ENCODE measurements around the gene CREB5.

The CREB5 gene

DNA sequence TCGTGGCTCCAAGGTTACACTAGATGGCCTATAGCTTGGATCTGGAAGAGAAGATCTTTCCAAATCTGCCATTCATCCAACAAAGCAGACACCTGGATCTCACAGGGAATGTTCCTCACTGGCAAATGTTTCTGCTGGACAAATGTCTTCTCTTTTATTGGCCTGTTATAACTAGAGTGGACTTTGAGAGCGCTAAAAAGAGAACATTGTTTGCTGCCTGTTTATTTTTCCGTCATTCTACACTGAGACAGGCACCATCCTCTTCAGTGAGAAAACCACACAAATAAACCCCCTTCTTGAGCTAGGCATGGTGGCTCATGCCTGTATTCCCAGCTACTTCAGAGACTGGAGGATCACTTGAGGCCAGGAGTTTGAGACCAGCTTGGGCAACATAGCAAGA lies 206.9 kb downstream of the CREB5 start:
- no peak for DNase-seq

GRCh38 chr7:28621369-28621841 lies 209.1 kb downstream of the CREB5 start:
- no peak for DNase-seq

GRCh38 chr7:28623105-28623730 lies 210.9 kb downstream of the CREB5 start:
- DNase-seq: no peak

- peak; percentile 46 for DNase-seq
Measured at GRCh38 chr7:28623863-28624262, 211.5 kb downstream of the CREB5 start.

- DNase-seq: no peak
Measured at GRCh38 chr7:28625432-28625831, 213.1 kb downstream of the CREB5 start.

- no peak for DNase-seq
Measured at GRCh38 chr7:28626221-28626620, 213.9 kb downstream of the CREB5 start.

GRCh38 chr7:28626624-28627262 lies 214.4 kb downstream of the CREB5 start:
- DNase-seq: peak; percentile 74

DNA sequence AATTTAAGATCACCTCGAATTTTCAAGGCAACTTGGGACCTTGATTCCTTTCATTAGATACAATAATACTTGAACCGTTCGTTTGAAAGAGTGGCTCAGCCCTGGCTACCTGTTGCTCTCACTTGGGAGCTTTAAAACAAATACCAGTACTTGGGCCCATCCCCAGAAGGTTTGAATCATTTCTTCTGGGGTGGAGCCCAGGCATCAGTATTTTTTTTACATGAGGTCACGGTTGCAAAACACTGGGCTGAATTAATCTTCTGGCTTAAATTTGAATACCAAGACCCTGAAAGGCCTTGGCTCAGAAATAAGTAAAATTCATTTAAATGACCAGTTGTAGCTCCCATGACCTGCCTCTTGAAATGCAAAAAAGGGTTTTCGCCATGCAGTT lies 214.9 kb downstream of the CREB5 start:
- no peak for DNase-seq

DNA sequence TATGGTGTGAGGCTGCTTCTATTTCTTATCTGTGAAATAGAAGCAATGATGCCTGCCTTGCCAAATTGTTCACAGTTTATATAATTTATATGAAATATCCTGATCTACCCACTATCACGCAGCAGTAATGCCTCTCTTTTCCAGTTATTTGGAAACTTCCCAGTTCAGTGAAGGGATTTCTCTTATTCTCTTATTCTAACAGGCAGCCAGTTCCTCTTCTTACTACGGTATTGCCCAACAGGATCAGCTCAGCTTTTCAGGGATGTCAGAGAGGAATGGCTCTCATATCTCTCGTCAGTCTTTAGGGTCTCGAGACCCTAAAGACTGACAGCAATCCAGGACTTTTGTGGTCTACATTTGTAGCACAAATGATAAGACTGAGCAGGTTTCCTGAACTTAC lies 215.6 kb downstream of the CREB5 start:
- DNase-seq: no peak

GRCh38 chr7:28629216-28629842 lies 217.0 kb downstream of the CREB5 start:
- DNase-seq: no peak

GRCh38 chr7:28630350-28630749 lies 218.0 kb downstream of the CREB5 start:
- DNase-seq: no peak

DNA sequence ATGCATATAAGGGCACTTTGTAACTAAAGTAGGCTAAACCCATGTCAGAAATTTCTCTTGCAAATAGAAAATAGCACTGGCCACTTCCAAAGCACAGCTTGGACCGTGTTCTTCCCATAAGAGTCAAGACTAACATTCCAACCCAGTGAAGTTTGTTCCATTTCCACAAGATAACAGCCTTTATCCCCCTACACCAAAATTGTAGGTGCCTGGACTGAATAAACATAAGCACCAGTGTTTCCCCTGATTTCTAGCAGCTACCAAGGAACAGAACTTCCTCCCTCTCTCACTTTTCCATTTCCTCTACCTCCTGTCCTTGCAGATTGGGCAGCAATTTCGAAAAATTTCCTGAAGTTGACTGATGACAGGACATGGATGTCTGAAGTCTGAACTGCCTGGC lies 219.7 kb downstream of the CREB5 start:
- no peak for DNase-seq

DNA sequence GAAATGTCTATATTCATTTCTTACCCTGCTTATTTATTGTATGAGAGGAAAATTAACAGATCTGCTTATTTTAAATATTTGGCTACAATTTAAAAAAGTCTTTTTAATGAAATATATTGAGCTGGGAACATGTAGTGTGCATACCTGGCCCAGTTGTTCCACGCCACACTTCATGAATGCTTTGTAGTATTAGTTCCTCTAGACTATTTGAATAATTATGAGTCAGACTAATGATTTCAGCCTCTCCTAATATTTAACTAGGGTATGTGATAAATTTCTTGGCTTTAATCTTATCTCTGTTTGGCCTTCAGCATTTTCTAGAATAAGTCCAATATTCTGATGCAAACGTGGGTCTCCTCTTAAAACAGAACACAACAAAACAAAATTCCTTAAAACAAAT lies 226.6 kb downstream of the CREB5 start:
- no peak for DNase-seq

GRCh38 chr7:28640001-28640400 lies 227.7 kb downstream of the CREB5 start:
- DNase-seq: no peak

GRCh38 chr7:28641752-28642545 lies 229.6 kb downstream of the CREB5 start:
- no peak for DNase-seq

GRCh38 chr7:28643188-28643569 lies 230.9 kb downstream of the CREB5 start:
- DNase-seq: no peak

DNA sequence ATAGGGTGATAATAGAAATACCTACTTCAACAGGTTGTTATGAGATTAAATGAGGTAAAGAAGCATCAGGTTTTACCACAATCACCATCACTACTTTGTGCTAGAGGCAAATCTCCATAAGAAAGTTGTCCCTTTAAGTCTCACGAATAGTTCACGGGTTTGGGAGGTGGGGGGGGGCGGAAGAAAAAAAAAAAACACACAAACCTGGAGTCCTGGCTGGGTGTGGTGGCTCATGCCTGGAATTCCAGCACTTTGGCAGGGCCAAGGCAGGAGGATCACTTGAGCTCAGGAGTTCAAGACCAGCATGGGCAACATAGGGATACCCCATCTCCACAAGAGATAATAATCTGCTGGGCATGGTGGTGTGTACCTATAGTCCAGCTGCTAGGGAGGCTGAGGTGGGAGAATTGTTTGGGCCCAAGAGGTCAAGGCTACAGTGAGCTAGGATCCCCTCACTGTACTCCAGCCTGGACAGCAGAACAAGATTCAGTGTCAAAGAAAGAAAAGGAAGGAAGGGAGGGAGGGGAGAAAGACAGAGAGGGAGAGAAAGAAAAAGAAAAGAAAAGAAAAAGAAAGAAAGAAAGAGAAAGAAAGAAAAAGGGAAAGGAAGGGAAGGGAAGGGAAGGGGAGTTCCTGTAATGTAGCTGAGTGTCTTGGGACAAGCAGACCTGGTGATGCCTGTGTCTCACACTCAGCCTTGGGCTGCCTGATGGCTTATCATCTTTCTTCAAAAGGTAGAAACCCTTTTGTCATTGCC lies 231.4 kb downstream of the CREB5 start:
- no peak for DNase-seq

DNA sequence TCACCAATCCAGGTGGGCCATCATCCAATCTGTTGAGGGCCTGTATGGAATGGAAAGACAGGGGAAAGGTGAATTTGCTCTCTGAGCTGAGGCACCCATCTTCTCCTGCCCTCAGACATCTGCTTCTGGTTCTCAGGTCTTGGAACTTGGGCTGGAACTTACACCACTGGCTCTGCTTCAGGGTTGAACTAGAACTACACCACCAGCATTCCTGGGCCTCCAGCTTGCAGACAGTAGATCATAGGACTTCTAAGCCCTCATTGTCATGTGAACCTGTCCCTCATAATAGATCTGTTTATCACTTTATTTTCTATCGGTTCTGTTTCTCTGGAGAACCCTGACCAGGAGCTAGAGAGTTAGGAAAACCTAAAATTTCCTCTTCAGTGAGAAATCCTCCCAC lies 233.5 kb downstream of the CREB5 start:
- DNase-seq: no peak

- DNase-seq: no peak
Measured at GRCh38 chr7:28646376-28647075, 234.2 kb downstream of the CREB5 start.

- DNase-seq: no peak
Measured at GRCh38 chr7:28647076-28647421, 234.7 kb downstream of the CREB5 start.

- DNase-seq: no peak
Measured at GRCh38 chr7:28649189-28649588, 236.9 kb downstream of the CREB5 start.

DNA sequence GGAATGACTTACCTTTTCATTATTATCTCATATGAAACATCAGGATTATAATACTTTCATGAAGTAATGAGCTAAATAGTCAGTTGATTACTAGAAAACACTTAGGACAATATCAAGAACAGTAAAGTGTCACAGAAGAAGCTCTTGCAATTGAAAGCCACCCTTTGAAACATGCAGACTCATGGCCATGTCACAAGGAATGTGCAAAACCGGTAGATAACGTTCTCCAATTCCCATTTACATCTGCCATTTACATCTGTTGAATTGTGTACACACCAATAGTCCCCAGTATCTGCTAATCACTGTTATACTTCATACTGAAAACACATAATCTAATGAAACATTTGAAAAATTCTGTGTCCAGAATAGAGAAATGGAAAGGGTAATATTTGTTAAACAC lies 237.5 kb downstream of the CREB5 start:
- DNase-seq: no peak

Measured in hematopoietic multipotent progenitor cell treated with erythropoietin and hydrocortisone succinate and interleukin-3 and kit ligand, for 6 days (in vitro differentiated cells).